HL-60 (cell line): ENCODE measurements around the gene FOXO6.

ENCODE experiments used
- DNase-seq, 2 experiments: peaks; one replicate each; pipeline ENCODE4 v3.0.0-alpha.2; 2010 to 2020; ENCODE audit warnings: low read depth in 1 of 2, low spot score in 1 of 2
- H3K27ac ChIP-seq: fragments of 250-450 bp; sonication (Bioruptor Pico); replicated peaks from 2 replicates; pipeline ENCODE4 v1.5.1; 2020; ENCODE audit warnings: mild to moderate bottlenecking, moderate library complexity
- H3K27me3 ChIP-seq: fragments of 250-450 bp; sonication (Bioruptor Pico); 2 replicates; pipeline ENCODE4 v1.5.1; 2021; ENCODE audit warnings: mild to moderate bottlenecking, moderate library complexity; ENCODE audit not compliant: insufficient read depth, poor library complexity, severe bottlenecking
- H3K4me3 ChIP-seq: replicated peaks from 2 replicates; pipeline ENCODE4 v1.5.1; 2011; ENCODE audit warnings: mild to moderate bottlenecking, control low read depth, low read length; ENCODE audit not compliant: insufficient read depth
- CTCF ChIP-seq: IDR thresholded peaks from one replicate; pipeline ENCODE4 v1.5.1; 2011; ENCODE audit warnings: low read length, control low read depth, inconsistent platforms; ENCODE audit not compliant: insufficient read depth
- GABPA ChIP-seq: IDR thresholded peaks from 2 replicates; pipeline ENCODE4 v1.6.1; 2012; ENCODE audit warnings: low read depth
- POLR2AphosphoS5 ChIP-seq: IDR thresholded peaks from 2 replicates; pipeline ENCODE4 v1.6.1; 2012; ENCODE audit warnings: low read depth
- REST ChIP-seq: IDR thresholded peaks from 2 replicates; pipeline ENCODE4 v1.6.1; 2012; ENCODE audit warnings: low read depth; ENCODE audit not compliant: insufficient replicate concordance
- SPI1 ChIP-seq: IDR thresholded peaks from 2 replicates; pipeline ENCODE4 v1.6.1; 2012; ENCODE audit warnings: low read depth, mild to moderate bottlenecking, borderline replicate concordance

Gene FOXO6

GRCh38 chr1:41383094-41383852 lies 22.0 kb downstream of the FOXO6 start:
- Histone ChIP-seq H3K4me3 (no peak overlapping the region), H3K27ac (no peak overlapping the region), H3K27me3 (peaks cover 38% of the 10 kb centered on the region)
- peak in 1 of 2 experiments; percentile 56 for DNase-seq
- no peak for TF ChIP-seq POLR2AphosphoS5
- TF ChIP-seq GABPA = no peak

- DNase-seq = no peak
- Histone ChIP-seq H3K27ac (no peak overlapping the region), H3K27me3 (peaks cover 38% of the 10 kb centered on the region), H3K4me3 (no peak overlapping the region)
- TF ChIP-seq GABPA (no peak), REST (no peak), CTCF (no peak), POLR2AphosphoS5 (no peak), SPI1 (no peak)
Observed at GRCh38 chr1:41384579-41384978, 23.3 kb downstream of the FOXO6 start.

GRCh38 chr1:41385398-41386195 lies 24.4 kb downstream of the FOXO6 start:
- TF ChIP-seq REST (no peak), SPI1 (no peak), CTCF (no peak)
- peaks cover 38% of the 10 kb centered on the region for H3K27me3 ChIP-seq

GRCh38 chr1:41386196-41386663 lies 25.0 kb downstream of the FOXO6 start:
- peaks cover 38% of the 10 kb centered on the region for H3K27me3 ChIP-seq
- DNase-seq = no peak

More at GRCh38 chr1:41385398-41386195, 24.4 kb downstream of the FOXO6 start:
- H3K27ac ChIP-seq = no peak overlapping the region
- no peak for DNase-seq
- H3K4me3 ChIP-seq = no peak overlapping the region

More at GRCh38 chr1:41386196-41386663, 25.0 kb downstream of the FOXO6 start:
- Histone ChIP-seq H3K27ac (no peak overlapping the region), H3K4me3 (no peak overlapping the region)
- TF ChIP-seq GABPA (no peak), SPI1 (no peak), CTCF (no peak), POLR2AphosphoS5 (no peak), REST (no peak)
